SH-SY5Y (cell line): ENCODE data around the gene TRIM17.

ENCODE experiments used
- GATA2 ChIP-seq: IDR thresholded peaks from 2 replicates; pipeline ENCODE4 v1.6.1; 2011; ENCODE audit warnings: mild to moderate bottlenecking, low read depth, low read length
- GATA3 ChIP-seq: IDR thresholded peaks from 2 replicates; pipeline ENCODE4 v1.6.1; 2011; ENCODE audit warnings: low read depth, mild to moderate bottlenecking, low read length, moderate library complexity

GRCh38 chr1:228411548-228412430 lies 4.9 kb downstream of the TRIM17 start:
- TF ChIP-seq GATA2 (no peak), GATA3 (no peak)
